Naive thymus-derived CD8-positive, alpha-beta T cell (primary cell): ENCODE results near the gene CTBP2. TPM values are rescaled to one million over a fixed set of nuclear protein-coding genes. Genes with fewer than 3 reads are reported as not detected.
"Not testable (repeated sequence)": the region's sequence is repeated elsewhere in the genome, so short reads cannot be mapped to it uniquely, and the experiment has no call there.

Experiments
- ATAC-seq, 2 donors: fragments of 150-1000 bp; cut with Tn5 transposase in 1 of 2; sonication (Bioruptor Pico), chemical (Tn5 transposase) in 1 of 2; 1 replicate in 1 of 2; 2 replicates in 1 of 2; pipeline ENCODE4 v1.10.0; 2021; ENCODE audit warnings: mild to moderate bottlenecking in 2 of 2, moderate library complexity in 2 of 2
- POLR2A ChIA-PET: fragments of 350-600 bp; sonication (Branson Sonifier 250); formaldehyde crosslinking; loops from one replicate; lab custom pipeline; 2021; ENCODE audit warnings: antibody characterized with exemption; lab: Charles Lee
- DNase-seq, 10 donors: peaks; one replicate each; pipeline versions ENCODE4 v3.0.0 to v3.0.0-alpha.2; 2020 to 2022
- H3K27ac Mint-ChIP-seq, 10 donors: one replicate each; pipeline ENCODE4 v1.8.0; 2020 to 2022; ENCODE audit warnings: mild to moderate bottlenecking in 10 of 10, mixed read lengths in 10 of 10, moderate library complexity in 4 of 10, inconsistent platforms in 1 of 10
- H3K27me3 Mint-ChIP-seq, 5 donors: one replicate each; pipeline ENCODE4 v1.8.0; 2021 to 2022; ENCODE audit warnings: mixed read lengths in 5 of 5
- H3K36me3 Mint-ChIP-seq, 3 donors: one replicate each; pipeline ENCODE4 v1.8.0; 2020 to 2022; ENCODE audit warnings: mixed read lengths in 3 of 3, mild to moderate bottlenecking in 2 of 3, inconsistent platforms in 1 of 3
- H3K4me1 Mint-ChIP-seq, 4 donors: one replicate each; pipeline ENCODE4 v1.8.0; 2021 to 2022; ENCODE audit warnings: mixed read lengths in 4 of 4
- H3K4me3 Mint-ChIP-seq, 10 donors: one replicate each; pipeline ENCODE4 v1.8.0; 2020 to 2022; ENCODE audit warnings: mild to moderate bottlenecking in 10 of 10, mixed read lengths in 10 of 10, moderate library complexity in 6 of 10, inconsistent platforms in 1 of 10
- H3K9me3 Mint-ChIP-seq, 9 donors: one replicate each; pipeline ENCODE4 v1.8.0; 2020 to 2022; ENCODE audit warnings: mixed read lengths in 9 of 9, mild to moderate bottlenecking in 3 of 9, inconsistent platforms in 1 of 9, moderate library complexity in 1 of 9
- polyA plus RNA-seq, 3 donors: library from polyadenylated mRNA; unstranded; fragments of 300-500 nt; fragmentation: Illumina TruSeq; gene quantifications; one replicate each; pipeline ENCODE4 v1.2.3, GENCODE V29; 2021
- total RNA-seq, 8 experiments: library from RNA in 2 of 8; stranded (reverse) in 2 of 8; gene quantifications; one replicate each; pipeline ENCODE4 v1.2.3 and lab custom pipeline; 2021 to 2026

The CTBP2 gene
- total and polyA plus RNA-seq, 5 experiments from 2014 or later = 0.05 to 3.1 (median 0.42) TPM

DNA sequence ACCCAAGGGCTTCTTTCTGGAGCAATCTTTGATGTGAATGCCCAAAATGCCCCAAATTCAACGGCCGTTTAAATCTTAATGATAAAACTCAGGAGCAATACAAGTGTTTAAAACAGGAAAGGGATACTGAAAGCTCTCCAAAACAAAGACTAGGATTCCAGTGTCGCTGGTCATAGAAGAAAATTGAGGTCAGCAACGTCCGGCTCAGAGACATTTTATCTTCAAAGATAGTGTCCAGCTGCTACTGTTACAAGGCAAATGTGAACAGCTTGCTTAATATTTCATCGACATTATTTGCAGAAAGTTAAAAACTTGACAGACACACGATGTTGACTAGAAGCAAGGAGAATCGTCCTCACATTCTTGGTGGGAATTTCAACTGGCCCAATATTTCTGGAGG, 15.4 kb upstream of the CTBP2 start:
- POLR2A ChIA-PET = no interaction called here
- peaks cover 10 to 21% (median 15%) of the 10 kb centered on the region in 5 donors for H3K27me3 Mint-ChIP-seq

GRCh38 chr10:125174360-125174759, 14.0 kb upstream of the CTBP2 start:
- H3K4me1 Mint-ChIP-seq = no peaks in the 10 kb centered on the region
- peaks cover 10 to 30% (median 20%) of the 10 kb centered on the region in 5 donors for H3K27me3 Mint-ChIP-seq
- H3K27ac Mint-ChIP-seq = peak overlapping the region in 1 of 10 donors; percentile 10
- no peak overlapping the region for H3K4me3 Mint-ChIP-seq
- peaks cover 0 to 31% (median 10%) of the 10 kb centered on the region in 9 donors for H3K9me3 Mint-ChIP-seq
- peaks cover 0 to 9% (median 0%) of the 10 kb centered on the region in 3 donors for H3K36me3 Mint-ChIP-seq
- POLR2A ChIA-PET = no interaction called here
- no peak for ATAC-seq
- no peak for DNase-seq

More for the DNA sequence above, 15.4 kb upstream of the CTBP2 start:
- no peak overlapping the region for H3K27ac Mint-ChIP-seq
- DNase-seq (no peak), ATAC-seq (no peak)
- H3K4me3 Mint-ChIP-seq = no peak overlapping the region
- H3K4me1 Mint-ChIP-seq = no peaks in the 10 kb centered on the region
- peaks cover 0 to 43% (median 12%) of the 10 kb centered on the region in 9 donors for H3K9me3 Mint-ChIP-seq
- peaks cover 0 to 9% (median 0%) of the 10 kb centered on the region in 3 donors for H3K36me3 Mint-ChIP-seq

- Mint-ChIP-seq H3K4me3 (no peak overlapping the region), H3K4me1 (no peaks in the 10 kb centered on the region), H3K36me3 (peaks cover 0 to 9% (median 0%) of the 10 kb centered on the region in 3 donors), H3K27me3 (peaks cover 10 to 30% (median 20%) of the 10 kb centered on the region in 5 donors), H3K9me3 (peaks cover 0 to 25% (median 9%) of the 10 kb centered on the region in 9 donors), H3K27ac (no peak overlapping the region)
- ATAC-seq (no peak), DNase-seq (no peak)
- POLR2A ChIA-PET = no interaction called here
These were observed 12.3 kb upstream of the CTBP2 start for GRCh38 chr10:125172694-125173093.

GRCh38 chr10:125171402-125172306, 11.3 kb upstream of the CTBP2 start:
- peaks cover 10 to 30% (median 20%) of the 10 kb centered on the region in 5 donors for H3K27me3 Mint-ChIP-seq
- DNase-seq (no peak), ATAC-seq (no peak)
- peaks cover 0 to 8% (median 0%) of the 10 kb centered on the region in 3 donors for H3K36me3 Mint-ChIP-seq
- POLR2A ChIA-PET = no interaction called here
- peak overlapping the region in 1 of 10 donors; percentile 29 for H3K27ac Mint-ChIP-seq
- no peaks in the 10 kb centered on the region for H3K4me1 Mint-ChIP-seq
- H3K4me3 Mint-ChIP-seq = no peak overlapping the region
- peaks cover 0 to 17% (median 6%) of the 10 kb centered on the region in 9 donors for H3K9me3 Mint-ChIP-seq

- Mint-ChIP-seq H3K4me3 (no peak overlapping the region), H3K27me3 (peaks cover 7 to 23% (median 16%) of the 10 kb centered on the region in 5 donors), H3K36me3 (no peaks in the 10 kb centered on the region), H3K27ac (no peak overlapping the region), H3K9me3 (peaks cover 0 to 1% (median 0%) of the 10 kb centered on the region in 9 donors), H3K4me1 (no peaks in the 10 kb centered on the region)
- ATAC-seq (no peak), DNase-seq (no peak)
- POLR2A ChIA-PET = no interaction called here
These were observed 9.6 kb upstream of the CTBP2 start for GRCh38 chr10:125169915-125170314.

DNA sequence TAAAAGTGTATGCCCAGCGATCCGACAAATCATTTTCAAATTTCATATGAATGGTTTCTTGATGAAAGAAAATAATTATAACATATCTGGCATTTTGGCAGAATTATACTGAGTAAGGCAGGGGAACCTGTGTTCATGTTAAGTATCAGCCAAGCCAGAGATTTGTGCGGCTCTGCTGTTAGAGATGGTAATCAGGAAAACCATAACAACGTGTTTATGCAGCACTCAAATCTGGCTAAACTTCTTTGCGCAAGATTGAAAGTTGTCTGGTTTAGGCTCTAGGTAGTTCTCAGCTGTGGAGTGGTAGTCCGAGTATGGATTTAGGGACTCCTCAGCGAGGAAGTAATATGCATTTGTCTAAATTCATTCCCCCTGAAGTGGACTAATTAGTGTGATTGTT, 8.9 kb upstream of the CTBP2 start:
- Mint-ChIP-seq H3K36me3 (peaks cover 0 to 1% (median 0%) of the 10 kb centered on the region in 3 donors), H3K9me3 (no peaks in the 10 kb centered on the region), H3K27me3 (peaks cover 8 to 22% (median 15%) of the 10 kb centered on the region in 5 donors), H3K4me1 (no peaks in the 10 kb centered on the region), H3K27ac (no peak overlapping the region), H3K4me3 (no peak overlapping the region)
- no peak for ATAC-seq
- POLR2A ChIA-PET = no interaction called here
- no peak for DNase-seq

DNA sequence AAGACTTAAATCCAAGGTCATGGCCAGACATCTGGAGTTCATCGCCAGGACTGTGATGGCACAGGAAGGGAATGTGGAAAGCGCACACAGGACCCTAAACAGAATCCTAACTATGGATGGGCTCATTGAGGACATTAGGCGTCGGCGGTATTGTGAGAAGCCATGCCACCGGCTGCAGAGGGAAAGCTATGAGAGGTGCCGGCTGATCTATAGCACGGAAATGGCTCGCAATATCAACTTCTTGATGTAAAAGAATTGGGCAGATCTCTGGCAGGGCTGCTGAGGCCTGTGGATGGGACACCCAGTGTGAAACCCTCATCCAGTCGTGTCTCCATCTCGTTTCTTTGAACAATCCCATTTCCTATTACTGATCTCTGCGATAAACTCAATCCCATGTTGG, 6.3 kb upstream of the CTBP2 start:
- no peak overlapping the region for H3K27ac Mint-ChIP-seq
- POLR2A ChIA-PET = no interaction called here
- DNase-seq (no peak), ATAC-seq (no peak)
- H3K4me1 Mint-ChIP-seq = peaks cover 0 to 2% (median under 1%) of the 10 kb centered on the region in 4 donors
- H3K27me3 Mint-ChIP-seq = peaks cover 9 to 30% (median 23%) of the 10 kb centered on the region in 5 donors
- H3K36me3 Mint-ChIP-seq = peaks cover 0 to 4% (median 1%) of the 10 kb centered on the region in 3 donors
- H3K4me3 Mint-ChIP-seq = no peak overlapping the region
- H3K9me3 Mint-ChIP-seq = peaks cover 0 to 4% (median 0%) of the 10 kb centered on the region in 9 donors

DNA sequence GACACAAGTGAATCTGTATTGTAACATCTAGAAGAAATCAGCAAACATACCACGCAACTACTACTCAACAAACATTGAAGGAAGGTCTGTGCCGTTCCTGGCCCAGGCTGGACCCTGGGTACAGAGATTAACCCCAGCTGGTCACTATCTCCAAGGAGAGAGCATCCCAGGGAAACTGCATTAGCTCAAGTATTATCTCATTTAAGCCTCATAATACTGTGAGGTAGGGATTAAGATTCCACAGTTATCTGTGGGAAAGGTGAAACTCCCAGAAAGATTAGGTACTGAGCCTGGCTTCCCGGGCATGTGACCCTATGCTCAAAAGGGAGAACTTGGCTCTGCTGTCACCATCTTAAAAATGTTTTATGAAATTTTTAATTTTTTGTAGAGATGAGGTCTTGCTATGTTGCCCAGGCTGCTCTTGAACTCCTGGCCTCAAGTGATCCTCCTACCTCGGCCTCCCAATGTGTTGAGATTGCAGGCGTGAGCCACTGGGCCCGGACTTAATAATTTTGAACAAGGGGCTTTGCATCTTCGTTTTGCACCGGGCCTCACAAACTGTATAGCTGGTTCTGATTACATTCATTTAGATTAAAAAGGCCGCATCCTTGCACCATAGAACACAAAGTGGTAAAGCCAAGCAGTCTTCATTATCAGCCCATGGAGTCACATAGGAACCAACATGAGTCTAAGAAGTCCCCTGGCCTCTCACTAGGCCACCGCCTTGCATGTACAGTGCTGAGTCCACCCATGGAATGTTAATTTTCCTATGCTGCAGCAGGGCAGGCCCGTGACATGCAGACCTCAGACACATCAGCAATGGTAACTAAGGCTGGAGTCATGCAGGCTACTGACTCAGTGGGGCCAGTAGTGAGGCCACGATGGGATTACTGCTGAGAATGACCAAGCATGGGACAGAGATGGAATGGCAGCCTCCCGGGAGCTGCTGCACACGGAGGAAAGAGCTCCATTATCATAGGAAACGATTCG, 5.5 kb upstream of the CTBP2 start:
- peaks cover 9 to 31% (median 23%) of the 10 kb centered on the region in 5 donors for H3K27me3 Mint-ChIP-seq
- ATAC-seq (no peak), DNase-seq (no peak)
- H3K27ac Mint-ChIP-seq = no peak overlapping the region
- H3K9me3 Mint-ChIP-seq = peaks cover 0 to 4% (median 0%) of the 10 kb centered on the region in 9 donors
- H3K4me1 Mint-ChIP-seq = peaks cover 0 to 2% (median under 1%) of the 10 kb centered on the region in 4 donors
- H3K36me3 Mint-ChIP-seq = peaks cover 0 to 4% (median 1%) of the 10 kb centered on the region in 3 donors
- POLR2A ChIA-PET = no interaction called here
- H3K4me3 Mint-ChIP-seq = no peak overlapping the region

DNA sequence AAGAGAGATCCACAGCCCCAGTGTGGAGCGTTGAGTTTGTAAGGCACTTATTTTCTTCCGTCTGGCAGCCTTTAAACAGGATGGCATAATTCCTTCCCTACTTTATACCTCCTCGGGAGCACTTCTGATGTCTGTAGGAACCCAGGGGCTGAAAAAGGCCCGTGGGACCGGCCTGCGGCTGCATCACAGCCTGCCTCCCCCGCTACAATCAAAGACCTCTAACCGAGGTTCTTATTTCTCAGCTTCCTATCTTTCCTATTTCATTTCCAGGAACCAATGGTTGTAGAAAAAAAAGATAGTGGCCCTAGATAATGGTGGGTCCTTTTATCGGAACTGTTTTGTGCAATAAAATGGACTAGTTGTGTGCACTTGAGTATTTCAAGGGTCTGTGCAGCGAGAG, 4.1 kb upstream of the CTBP2 start:
- POLR2A ChIA-PET = no interaction called here
- peaks cover 0 to 4% (median 1%) of the 10 kb centered on the region in 3 donors for H3K36me3 Mint-ChIP-seq
- peaks cover 7 to 28% (median 19%) of the 10 kb centered on the region in 5 donors for H3K27me3 Mint-ChIP-seq
- DNase-seq = no peak
- peak overlapping the region in 2 of 10 donors; percentile 18 to 73 for H3K27ac Mint-ChIP-seq
- peaks cover 0 to 4% (median 0%) of the 10 kb centered on the region in 9 donors for H3K9me3 Mint-ChIP-seq
- ATAC-seq = no peak
- peaks cover 0 to 2% (median under 1%) of the 10 kb centered on the region in 4 donors for H3K4me1 Mint-ChIP-seq
- H3K4me3 Mint-ChIP-seq = peak overlapping the region in 2 of 10 donors; percentile 30 to 39

DNA sequence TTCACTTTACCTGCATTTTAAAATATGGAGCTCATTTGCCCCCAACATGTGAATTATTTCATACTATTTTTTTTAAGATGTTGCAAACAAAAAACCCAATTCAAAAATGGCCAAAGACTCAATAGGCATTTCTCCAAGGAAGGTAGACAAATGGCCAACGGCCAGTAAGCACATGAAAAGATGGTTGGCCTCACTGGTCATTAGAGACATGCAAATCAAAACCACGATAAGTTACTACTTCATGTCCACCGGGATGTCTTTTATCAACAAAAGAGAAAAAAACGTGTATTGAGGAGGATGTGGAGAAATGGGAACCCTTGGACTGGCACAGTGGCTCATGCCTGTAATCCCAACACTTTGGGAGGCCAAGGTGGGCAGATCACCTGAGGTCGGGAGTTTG, 3.4 kb upstream of the CTBP2 start:
- Mint-ChIP-seq H3K27ac (no peak overlapping the region), H3K4me1 (peaks cover 0 to 2% (median under 1%) of the 10 kb centered on the region in 4 donors), H3K36me3 (peaks cover 0 to 4% (median 1%) of the 10 kb centered on the region in 3 donors), H3K27me3 (peaks cover 7 to 28% (median 19%) of the 10 kb centered on the region in 5 donors), H3K9me3 (peaks cover 0 to 4% (median 0%) of the 10 kb centered on the region in 9 donors), H3K4me3 (no peak overlapping the region)
- DNase-seq (no peak), ATAC-seq (no peak)
- POLR2A ChIA-PET = no interaction called here

- H3K9me3 Mint-ChIP-seq, POLR2A ChIA-PET, H3K36me3 Mint-ChIP-seq, H3K27ac Mint-ChIP-seq, ATAC-seq, DNase-seq, H3K4me1 Mint-ChIP-seq: not testable (repeated sequence)
- H3K27me3 Mint-ChIP-seq = peaks cover 9 to 31% (median 21%) of the 10 kb centered on the region in 5 donors
- H3K4me3 Mint-ChIP-seq = peak overlapping the region in 1 of 10 donors; percentile 62
These were observed 2.9 kb upstream of the CTBP2 start for GRCh38 chr10:125163312-125163711.
